Stimulated activated CD4-positive, alpha-beta T cell treated with anti-CD3 and anti-CD28 coated beads, TNF-alpha, amount 100 ng/mL, for 48 hours (primary cell): ENCODE measurements around the gene ZNF638.
"Not testable (repeated sequence)": the region's sequence is repeated elsewhere in the genome, so short reads cannot be mapped to it uniquely, and the experiment has no call there.

ENCODE experiments used
- DNase-seq, 3 donors: peaks; one replicate each; pipeline ENCODE4 v3.0.0-alpha.2; 2020; ENCODE audit warnings: low read depth in 3 of 3

The ZNF638 gene, protein sequence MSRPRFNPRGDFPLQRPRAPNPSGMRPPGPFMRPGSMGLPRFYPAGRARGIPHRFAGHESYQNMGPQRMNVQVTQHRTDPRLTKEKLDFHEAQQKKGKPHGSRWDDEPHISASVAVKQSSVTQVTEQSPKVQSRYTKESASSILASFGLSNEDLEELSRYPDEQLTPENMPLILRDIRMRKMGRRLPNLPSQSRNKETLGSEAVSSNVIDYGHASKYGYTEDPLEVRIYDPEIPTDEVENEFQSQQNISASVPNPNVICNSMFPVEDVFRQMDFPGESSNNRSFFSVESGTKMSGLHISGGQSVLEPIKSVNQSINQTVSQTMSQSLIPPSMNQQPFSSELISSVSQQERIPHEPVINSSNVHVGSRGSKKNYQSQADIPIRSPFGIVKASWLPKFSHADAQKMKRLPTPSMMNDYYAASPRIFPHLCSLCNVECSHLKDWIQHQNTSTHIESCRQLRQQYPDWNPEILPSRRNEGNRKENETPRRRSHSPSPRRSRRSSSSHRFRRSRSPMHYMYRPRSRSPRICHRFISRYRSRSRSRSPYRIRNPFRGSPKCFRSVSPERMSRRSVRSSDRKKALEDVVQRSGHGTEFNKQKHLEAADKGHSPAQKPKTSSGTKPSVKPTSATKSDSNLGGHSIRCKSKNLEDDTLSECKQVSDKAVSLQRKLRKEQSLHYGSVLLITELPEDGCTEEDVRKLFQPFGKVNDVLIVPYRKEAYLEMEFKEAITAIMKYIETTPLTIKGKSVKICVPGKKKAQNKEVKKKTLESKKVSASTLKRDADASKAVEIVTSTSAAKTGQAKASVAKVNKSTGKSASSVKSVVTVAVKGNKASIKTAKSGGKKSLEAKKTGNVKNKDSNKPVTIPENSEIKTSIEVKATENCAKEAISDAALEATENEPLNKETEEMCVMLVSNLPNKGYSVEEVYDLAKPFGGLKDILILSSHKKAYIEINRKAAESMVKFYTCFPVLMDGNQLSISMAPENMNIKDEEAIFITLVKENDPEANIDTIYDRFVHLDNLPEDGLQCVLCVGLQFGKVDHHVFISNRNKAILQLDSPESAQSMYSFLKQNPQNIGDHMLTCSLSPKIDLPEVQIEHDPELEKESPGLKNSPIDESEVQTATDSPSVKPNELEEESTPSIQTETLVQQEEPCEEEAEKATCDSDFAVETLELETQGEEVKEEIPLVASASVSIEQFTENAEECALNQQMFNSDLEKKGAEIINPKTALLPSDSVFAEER (N-terminal part only)

DNA sequence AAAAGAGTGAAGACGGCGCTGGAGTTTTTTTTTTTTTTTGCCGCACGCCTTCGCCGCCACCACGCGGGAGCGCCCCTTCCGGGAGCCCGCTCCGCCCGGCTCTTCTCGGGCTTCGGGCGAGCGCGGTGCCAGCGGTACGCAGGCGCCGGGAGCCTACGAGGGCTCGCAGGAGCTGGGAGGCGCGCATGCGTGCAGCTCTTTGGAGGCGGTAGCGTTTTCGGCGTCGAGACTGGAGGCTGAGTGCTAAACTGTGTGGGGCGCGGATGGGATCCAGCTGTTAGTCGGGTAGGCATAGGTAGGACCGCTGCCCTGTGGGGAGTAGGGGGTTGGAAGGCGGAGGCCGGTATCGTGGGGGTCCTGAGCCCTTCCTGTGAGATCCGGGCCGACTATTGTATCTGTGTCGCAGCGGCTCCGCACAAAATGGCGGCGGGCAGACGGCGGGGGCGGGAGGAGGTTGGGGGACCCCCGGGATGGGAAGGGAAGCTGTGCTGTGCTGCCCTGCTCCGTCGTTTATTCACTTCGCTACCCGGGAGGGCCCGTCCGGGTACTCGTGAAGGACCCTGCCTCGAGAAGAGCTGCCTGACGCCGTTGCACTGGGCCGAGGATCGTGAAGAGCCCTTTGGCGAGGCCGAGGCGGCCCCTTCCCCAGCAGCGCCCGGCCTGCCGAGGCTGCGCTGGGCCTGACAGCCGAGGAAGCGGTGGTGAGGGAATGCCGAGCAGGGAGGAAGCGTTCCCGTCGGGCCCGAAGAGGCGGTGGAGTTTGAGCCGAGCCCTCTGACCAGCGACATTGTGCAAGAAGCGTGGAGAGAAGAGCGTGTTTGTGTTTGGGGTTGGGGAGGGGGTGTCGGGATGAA lies at the start of gene ZNF638:
Gene ZNF638, plus strand, starts transcription at position 202 of the 854 bp plus-strand sequence. CDS start 17,173 bp downstream, outside the sequence.
- peak; percentile 77 to 90 (median 83) for DNase-seq

DNA sequence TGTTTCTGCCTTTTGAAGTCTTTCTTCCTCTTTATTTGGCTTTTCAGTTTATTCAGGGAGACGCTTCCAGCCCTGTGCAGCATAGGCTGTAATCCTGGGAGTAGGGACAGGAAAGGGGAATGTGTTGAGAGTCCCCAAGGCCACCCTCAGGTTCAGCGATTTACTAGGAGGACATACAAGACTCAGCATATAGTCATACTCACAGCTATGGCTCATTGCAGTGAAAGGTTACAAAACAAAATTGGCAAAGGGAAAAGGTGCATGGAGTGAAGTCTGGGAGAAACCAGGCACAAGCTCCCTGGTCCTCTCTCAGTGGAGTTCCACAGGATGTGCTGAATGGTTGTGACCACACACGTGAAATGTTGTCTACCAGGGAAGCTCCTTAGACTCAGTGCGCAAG lies 49.6 kb upstream of the ZNF638 start:
- DNase-seq = no peak

DNA sequence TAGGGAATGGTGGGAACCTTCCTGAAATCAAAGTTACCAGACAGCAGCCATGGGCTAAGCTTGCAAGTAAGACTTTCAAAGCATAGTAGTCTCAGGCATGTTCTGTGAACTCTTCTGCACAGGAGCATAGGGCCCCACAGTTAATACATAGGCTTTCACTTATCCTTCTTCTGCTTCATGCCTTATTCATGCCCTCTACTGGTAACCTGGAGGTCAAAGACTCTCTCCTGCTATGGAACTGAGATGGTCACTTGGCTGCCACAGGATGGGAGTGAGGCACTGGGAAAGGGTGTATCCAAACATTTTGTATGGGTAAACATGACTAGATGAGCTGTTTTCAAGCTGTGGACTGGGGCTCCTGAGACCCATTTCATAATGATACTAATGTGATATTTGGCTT lies 49.1 kb upstream of the ZNF638 start:
- DNase-seq = no peak

DNA sequence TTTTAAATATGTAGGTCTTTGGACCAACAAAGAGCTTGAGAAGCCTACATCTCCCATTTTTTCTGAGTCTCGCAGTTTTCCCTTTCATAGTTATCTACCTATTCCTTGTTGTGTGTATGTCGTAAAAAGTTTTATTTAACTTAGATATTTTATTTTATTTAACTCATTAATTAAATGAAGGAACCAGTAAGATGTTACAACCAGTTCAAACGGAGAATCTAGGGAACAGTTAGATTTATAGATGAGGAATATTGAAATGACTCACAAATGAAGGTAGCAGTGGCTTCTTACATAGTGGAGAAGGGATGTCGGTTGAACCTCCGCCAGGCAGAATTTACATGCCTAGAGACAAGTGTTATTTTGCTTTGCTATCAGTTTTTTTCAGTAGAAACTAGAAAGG lies 48.5 kb upstream of the ZNF638 start:
- DNase-seq = no peak

DNA sequence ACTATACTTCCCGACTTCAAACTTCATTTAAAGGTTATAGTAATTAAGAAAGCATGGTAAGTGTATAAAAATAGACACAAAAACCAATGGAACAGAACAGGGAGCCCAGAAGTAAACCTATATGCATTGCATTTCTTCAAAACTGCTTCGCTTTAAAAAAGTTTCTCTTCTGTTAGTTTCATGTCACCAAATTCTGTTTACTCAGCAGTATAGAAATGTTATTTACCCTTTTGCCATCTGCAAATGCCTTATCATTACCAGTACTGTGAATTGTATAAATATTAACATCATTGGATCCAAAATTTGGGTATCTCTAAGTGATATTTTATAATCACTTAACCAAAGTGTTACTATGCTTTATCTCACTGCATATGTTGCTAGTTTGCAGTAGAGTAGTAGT lies 45.9 kb upstream of the ZNF638 start:
- DNase-seq = no peak

DNA sequence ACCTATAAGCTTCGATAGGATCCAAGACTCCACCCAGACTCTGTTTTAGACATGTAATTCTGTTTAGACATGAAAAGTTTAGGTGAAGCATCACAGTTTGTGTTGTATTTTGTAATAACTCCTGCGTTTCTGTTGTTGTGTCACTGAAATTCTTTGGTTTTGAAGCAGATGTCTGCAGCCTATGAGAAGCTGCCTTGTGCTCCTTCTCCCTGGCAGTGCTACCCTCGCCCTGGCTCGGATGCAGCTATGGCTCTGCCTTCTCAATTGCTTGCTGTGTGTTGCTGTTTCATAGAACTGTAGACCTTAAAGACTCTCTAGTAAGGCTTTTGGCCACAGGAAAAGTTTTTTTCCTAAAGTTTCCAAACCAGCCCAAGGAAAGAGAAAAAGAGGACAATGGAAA lies 40.2 kb upstream of the ZNF638 start:
- no peak for DNase-seq

DNA sequence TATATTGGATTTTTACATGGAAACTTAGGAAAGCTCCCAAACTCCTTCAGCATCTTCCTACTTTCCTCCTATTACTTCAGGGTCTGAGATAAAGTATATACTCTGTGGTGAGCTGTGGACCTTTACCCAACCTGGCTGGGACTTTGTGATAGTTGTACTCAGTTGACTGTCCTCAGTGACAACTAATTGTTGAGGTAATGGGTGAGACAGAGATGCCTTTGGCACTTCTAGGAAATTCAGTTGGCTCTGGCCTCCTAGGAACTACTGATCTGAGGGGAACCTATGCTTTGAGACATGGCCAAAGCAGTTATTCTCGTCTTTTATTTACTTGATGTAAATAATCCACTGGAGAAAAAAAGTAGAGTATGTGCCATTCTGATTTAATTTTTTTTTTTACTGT lies 39.4 kb upstream of the ZNF638 start:
- DNase-seq = no peak

DNA sequence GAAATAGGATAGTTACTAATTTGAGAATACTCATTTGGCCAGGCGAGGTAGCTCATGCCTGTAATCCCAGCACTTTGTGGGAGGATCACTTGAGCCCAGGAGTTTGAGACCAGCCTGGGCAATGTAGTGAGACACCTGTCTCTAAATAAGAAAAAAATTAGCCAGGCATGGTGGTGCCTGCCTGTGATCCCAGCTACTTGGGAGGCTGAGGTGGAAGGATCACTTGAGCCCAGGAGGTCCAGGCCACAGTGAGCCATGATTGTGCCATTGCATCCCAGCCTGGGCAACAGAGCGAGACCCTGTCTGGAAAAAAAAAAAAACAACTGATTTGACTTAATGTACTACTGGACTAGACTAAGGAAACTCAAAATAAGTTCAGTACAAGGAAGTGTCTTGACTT lies 32.7 kb upstream of the ZNF638 start:
- DNase-seq = no peak

DNA sequence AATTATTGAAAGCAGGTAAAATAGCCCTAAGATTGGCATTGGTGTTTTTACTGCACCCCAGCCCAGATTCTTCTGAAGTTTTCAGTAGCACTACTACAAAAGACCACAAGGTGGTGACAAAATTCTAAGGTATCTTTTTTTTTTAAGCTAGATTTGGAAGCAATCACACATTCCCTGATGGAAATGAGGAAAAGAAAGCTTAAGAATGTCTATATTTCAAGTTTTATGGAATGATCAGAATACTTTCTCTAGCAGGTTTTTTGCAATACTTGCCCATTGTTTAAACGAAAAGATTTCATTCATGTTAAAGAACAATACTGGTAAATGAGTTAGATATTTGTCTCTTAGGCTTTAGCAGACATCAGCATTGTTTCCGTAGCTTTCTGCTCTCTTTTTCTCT lies 32.1 kb upstream of the ZNF638 start:
- DNase-seq = no peak

DNA sequence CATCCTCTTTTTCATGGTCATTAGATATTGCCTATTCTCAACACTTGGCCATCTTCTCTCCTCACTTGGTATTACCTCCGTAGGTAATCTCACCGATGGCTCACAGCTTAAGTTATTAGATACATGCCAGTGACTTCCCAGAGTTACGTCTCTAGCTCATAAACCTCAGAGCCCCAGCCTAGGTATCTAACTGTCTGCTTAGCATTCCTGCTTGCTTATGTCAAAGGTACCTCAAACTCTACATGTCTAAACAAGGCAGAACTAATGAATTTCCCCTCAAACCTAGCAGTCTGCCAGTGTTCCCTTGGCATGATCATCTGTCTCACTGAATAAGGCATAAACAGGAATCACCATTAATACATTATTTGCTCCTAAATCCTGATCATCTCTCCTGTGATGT lies 27.7 kb upstream of the ZNF638 start:
- DNase-seq = no peak

DNA sequence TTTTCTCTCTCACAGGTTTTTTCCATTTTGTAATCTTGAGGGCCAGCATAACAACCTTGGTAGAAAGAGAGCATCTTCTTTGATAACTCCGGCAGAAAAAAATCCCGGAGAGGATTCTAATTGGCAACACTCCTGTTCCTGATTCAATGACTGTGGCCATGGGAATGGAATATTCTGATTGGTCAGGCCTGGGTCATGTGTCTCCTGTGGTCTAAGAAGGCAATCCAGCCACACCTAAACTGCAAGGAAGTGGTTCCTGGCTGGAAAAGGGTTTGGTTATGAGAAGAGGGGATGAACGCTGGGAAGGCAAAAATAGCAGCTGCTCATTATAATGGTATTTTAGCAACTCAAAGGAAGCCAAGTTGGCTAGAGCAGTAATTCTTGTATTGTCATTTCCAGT lies 24.8 kb upstream of the ZNF638 start:
- no peak for DNase-seq

DNA sequence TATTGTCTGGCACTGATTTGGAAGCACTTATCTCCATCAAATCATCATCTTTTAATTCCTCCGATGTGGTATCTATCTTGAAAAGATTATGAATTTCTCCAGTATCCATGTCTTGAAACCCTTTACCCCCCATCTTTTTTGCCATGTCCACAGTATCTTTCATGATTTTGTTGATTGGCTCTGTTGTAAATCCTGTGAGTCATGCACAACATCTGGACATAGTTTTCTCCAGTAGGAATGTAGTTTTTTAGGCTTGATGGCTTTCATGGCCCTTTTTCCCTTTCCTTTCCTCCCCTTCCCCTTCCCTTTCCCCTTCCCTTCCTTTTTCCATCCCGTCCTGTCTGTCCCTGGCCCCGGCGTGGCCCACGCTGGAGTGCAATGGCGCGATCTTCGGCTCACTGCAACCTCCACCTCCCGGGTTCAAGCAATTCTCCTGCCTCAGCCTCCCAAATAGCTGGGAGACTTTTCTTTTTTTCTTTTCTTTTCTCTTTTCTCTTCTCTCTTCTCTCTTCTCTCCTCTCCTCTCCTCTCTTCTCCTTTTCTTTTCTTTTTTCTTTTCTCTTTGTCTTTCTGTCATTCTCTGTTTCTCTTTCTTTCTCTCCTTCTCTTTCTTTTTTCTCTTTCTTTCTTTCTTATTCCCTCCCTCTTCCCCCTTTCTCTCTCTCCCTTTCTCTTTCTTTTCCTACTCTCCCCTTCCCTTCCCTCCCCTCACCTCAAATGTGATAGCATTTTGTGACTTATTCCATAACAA lies 18.4 kb upstream of the ZNF638 start:
- no peak for DNase-seq

DNA sequence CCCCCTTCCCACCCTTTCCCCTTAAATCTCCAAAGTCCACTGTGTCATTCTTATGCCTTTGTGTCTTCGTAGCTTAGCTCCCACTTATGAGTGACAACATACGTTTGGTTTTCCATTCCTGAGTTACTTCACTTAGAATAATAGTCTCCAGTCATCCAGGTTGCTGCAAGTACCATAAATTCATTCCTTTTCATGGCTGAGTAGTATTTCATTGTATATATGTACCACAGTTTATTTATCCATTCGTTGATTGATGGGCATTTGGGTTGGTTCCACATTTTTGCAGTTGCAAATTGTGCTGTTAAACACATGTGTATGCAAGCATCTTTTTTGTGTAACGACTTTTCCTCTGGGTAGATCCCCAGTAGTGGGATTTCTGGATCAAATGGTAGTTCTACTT lies 14.5 kb upstream of the ZNF638 start:
- DNase-seq = no peak

DNA sequence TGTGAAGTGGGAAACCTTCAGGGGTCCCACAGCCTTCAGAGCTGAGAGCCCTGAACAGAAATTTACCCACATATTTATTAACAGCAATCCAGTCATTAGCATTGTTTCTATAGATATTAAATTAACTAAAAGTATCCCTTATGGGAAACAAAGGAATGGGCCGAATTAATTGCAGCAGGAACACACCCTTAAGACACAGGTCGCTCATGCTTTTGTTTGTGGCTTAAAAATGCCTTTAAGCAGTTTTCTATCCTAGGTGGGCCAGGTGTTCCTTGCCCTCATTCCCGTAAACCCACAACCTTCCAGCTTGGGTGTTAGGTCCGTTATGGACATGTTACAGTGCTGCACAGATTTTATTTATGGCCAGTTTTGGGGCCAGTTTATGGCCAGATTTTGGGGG lies 13.7 kb upstream of the ZNF638 start:
- not testable (repeated sequence) for DNase-seq

DNA sequence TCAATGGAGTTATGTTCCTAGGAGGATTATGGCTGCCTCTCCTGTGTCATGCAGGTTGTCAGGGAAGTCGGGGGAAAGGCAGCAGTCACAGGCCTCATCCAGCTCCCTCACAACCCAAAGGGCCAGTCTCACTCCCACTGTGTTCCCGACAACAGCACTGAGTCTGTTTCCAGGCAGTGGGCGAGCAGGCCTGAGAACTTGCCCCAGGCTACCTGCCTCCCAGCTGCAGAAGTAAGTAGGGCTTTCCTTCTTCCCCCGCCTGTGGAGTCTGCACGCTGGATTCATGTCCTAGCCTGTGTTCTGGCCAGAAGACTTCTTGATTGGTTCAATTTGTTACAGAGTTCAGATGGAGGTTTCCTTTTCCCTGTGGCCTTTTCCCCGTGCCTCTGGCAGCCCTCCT lies 8.2 kb upstream of the ZNF638 start:
- no peak for DNase-seq

DNA sequence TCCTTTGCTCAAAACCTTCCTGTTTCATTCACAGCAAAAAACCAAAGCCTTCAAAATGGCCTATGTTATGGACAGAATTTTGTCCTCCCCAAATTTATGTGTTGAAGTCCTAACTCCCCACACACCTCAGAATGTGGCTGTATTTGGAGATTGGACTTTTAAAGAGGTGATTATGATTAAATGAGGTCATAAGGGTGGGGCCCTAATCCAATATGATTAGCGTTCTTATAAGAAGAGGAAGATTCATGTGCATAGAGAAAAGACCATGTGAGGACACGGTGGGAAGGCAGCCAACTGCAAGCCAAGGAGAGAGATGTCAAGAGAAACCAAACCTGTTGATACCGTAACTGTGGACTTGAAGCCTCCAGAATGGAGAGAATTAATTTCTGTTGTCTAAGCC lies 4.6 kb upstream of the ZNF638 start:
- DNase-seq = no peak

DNA sequence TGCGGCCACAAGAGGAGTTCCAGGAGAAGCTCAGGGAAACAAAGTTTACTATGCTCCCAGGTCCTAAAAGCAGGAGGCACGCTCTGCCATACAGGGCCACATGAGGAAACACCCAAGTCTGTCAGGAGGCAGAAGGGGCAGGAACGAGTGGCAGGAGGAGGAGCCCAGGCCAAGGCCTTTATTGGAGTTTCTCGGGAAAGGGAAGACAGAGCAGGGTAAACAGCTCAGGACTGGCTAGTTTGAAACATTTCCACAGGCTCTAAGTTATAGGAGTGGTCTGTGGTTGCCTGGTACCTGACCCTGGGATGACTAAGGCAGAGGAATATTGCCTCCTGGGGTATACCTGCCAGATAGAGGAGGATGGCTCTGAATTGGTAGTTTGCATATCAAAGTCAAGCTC lies 3.7 kb upstream of the ZNF638 start:
- DNase-seq = no peak

DNA sequence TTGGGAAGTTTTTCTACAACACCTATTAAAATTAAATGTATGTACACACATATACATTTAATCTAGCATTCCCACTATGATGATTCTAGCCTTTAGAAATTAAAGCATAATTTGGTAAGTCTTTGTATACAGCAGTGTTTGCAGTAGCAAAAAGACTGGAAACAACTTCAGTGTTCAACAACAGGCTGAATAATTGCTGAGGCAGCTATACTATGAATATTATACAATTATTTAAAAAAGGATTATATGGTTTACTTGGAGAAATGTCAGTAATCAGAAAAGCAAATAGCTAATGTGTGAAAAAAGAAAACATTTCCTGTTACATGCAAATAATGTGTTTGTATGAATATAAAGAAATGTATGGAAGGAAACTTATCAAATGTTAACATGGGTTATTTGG lies 1.4 kb upstream of the ZNF638 start:
- no peak for DNase-seq

DNA sequence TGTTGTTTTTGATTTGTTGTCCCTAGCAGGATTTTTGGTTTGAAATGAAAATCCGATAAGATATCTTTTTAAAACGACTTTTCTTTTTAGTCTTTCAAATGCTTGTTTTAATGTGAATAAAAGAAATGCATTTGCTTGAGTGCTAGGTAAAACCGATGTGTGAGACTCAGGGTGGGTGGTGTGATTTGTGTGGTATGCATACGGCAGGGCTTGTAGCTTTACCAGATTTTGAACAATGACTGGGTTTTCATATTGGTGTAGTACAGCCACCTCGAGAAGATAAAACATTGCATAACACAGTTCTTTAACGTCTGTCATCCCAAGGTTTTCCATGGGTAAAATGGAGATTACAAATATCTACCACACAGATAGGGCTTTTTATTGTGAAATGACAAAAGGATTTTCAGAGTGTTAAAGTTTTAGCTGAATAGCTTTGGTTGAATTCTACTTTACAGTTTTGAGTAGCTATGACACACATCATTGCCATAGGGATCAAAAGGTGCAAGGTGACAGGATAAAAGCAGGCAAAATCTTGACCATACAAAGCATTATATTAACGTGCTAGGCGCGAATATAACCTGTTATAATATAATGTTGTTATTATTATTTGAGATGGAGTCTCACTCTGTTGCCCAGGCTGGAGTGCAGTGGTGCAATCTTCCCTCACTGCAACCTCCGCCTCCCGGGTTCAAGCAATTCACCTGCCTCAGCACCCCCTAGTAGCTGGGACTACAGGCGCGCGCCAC lies 824 bp upstream of the ZNF638 start:
- no peak for DNase-seq

DNA sequence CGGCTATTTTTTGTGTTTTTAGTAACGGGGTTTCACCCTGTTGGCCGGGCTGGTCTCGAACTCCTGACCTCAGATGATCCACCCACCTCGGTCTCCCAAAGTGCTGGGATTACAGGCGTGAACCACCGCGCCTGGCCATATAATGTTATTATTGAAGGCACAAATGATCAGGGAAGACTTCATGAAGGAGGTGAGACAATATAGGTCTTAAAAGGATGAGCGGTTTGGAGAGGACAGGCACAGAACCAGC lies 326 bp upstream of the ZNF638 start:
- peak in 2 of 3 donors; percentile 3 to 5 for DNase-seq
